ENCODE results near the gene NTRK2.

DNA sequence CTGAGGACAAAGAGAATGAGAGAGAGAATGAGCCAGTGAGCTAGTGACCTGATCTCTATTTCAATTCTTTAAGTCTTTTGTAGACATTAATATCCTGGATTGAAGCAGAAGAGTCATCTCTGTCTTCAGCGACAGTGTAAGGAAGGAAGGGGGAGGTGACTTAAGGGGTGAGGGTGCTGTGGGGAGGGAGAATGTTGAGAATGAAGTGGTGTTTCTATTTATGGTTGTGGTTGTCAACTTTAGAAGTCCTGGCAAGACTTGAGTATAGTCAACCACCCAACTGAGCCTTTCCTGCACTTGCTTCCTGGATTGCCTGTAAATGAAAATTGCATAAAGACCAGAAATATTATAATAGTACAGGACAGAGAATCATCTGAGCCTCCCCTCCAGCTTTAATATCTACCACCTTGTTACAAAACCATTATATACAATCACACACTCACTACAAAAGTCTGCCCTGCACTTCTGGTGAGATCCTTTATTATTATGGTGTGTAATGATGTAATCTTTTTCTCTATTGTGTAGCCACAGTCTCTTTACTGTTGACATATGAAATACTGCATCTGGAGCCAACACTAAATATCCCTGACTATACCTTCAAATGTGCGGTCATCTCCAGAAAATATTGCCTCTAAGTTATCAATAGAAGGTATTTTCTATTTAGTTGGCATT lies 91.7 kb downstream of the NTRK2 start:
- TF ChIP-seq, protein P1, sequence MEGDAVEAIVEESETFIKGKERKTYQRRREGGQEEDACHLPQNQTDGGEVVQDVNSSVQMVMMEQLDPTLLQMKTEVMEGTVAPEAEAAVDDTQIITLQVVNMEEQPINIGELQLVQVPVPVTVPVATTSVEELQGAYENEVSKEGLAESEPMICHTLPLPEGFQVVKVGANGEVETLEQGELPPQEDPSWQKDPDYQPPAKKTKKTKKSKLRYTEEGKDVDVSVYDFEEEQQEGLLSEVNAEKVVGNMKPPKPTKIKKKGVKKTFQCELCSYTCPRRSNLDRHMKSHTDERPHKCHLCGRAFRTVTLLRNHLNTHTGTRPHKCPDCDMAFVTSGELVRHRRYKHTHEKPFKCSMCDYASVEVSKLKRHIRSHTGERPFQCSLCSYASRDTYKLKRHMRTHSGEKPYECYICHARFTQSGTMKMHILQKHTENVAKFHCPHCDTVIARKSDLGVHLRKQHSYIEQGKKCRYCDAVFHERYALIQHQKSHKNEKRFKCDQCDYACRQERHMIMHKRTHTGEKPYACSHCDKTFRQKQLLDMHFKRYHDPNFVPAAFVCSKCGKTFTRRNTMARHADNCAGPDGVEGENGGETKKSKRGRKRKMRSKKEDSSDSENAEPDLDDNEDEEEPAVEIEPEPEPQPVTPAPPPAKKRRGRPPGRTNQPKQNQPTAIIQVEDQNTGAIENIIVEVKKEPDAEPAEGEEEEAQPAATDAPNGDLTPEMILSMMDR (IDR thresholded peaks at IDR 0.05 in 4 of 5, conservative IDR thresholded peaks at IDR 0.05 in 1 of 5) = no peak
- no peak for TF ChIP-seq POLR2A (IDR thresholded peaks at IDR 0.05)
